Hematopoietic multipotent progenitor cell treated with erythropoietin and hydrocortisone succinate and interleukin-3 and kit ligand, for 8 days (in vitro differentiated cells): ENCODE data around the gene TGFA.

Experiments used
- DNase-seq: peaks from one replicate; pipeline ENCODE4 v3.0.0-alpha.2; 2015

Gene TGFA

GRCh38 chr2:70461414-70461813, 92.2 kb downstream of the TGFA start:
- no peak for DNase-seq

- DNase-seq, result no peak
These were observed 93.3 kb downstream of the TGFA start for GRCh38 chr2:70460333-70460732.

GRCh38 chr2:70458661-70459060, 95.0 kb downstream of the TGFA start:
- DNase-seq, result no peak

- no peak for DNase-seq
These were observed 96.8 kb downstream of the TGFA start for GRCh38 chr2:70456585-70457495.

- DNase-seq, result peak; percentile 26
These were observed 98.6 kb downstream of the TGFA start for GRCh38 chr2:70454936-70455544.

- no peak for DNase-seq
These were observed 102.9 kb downstream of the TGFA start for GRCh38 chr2:70450641-70451250.

GRCh38 chr2:70448041-70448440, 105.6 kb downstream of the TGFA start:
- no peak for DNase-seq

- DNase-seq, result no peak
These were observed 109.9 kb downstream of the TGFA start for GRCh38 chr2:70443726-70444125.

GRCh38 chr2:70443078-70443465, 110.6 kb downstream of the TGFA start:
- no peak for DNase-seq

- no peak for DNase-seq
These were observed 111.1 kb downstream of the TGFA start for GRCh38 chr2:70442301-70443077.

- no peak for DNase-seq
These were observed 113.0 kb downstream of the TGFA start for GRCh38 chr2:70440621-70441020.

GRCh38 chr2:70435138-70435537, 118.5 kb downstream of the TGFA start:
- no peak for DNase-seq

- DNase-seq, result no peak
These were observed 120.3 kb downstream of the TGFA start for GRCh38 chr2:70433315-70433714.

- DNase-seq, result no peak
These were observed 121.8 kb downstream of the TGFA start for GRCh38 chr2:70431716-70432347.

GRCh38 chr2:70426341-70426740, 127.3 kb downstream of the TGFA start:
- DNase-seq, result no peak

GRCh38 chr2:70425682-70426301, 127.8 kb downstream of the TGFA start:
- DNase-seq, result no peak

- no peak for DNase-seq
These were observed 132.9 kb downstream of the TGFA start for GRCh38 chr2:70420740-70421139.

- no peak for DNase-seq
These were observed 133.5 kb downstream of the TGFA start for GRCh38 chr2:70420143-70420542.

- DNase-seq, result no peak
These were observed 135.1 kb downstream of the TGFA start for GRCh38 chr2:70418514-70418913.

- no peak for DNase-seq
These were observed 136.6 kb downstream of the TGFA start for GRCh38 chr2:70417011-70417410.

- no peak for DNase-seq
These were observed 141.1 kb downstream of the TGFA start for GRCh38 chr2:70412294-70413070.
